Ascending aorta (tissue), 2 donors: ENCODE results near the gene CYBA. TPM values are rescaled to one million over a fixed set of nuclear protein-coding genes. Genes with fewer than 3 reads are reported as not detected.

ENCODE experiments used
- DNase-seq, 2 donors: peaks; one replicate each; pipeline ENCODE4 v3.0.0-alpha.2; 2019; ENCODE audit warnings: low spot score in 2 of 2
- H3K27ac ChIP-seq, 2 donors: fragments of 200-600 bp; sonication (generic); one replicate each; pipeline ENCODE4 v1.5.1; 2016 to 2017; ENCODE audit warnings: mild to moderate bottlenecking in 1 of 2
- H3K27me3 ChIP-seq: fragments of 200-600 bp; sonication (generic); one replicate; pipeline ENCODE4 v1.5.1; 2017
- H3K36me3 ChIP-seq, 2 donors: fragments of 200-600 bp; sonication (generic); one replicate each; pipeline ENCODE4 v1.5.1; 2016
- H3K4me1 ChIP-seq, 2 donors: fragments of 200-600 bp; sonication (generic); one replicate each; pipeline ENCODE4 v1.5.1; 2016 to 2017; ENCODE audit warnings: mild to moderate bottlenecking in 1 of 2
- H3K4me3 ChIP-seq, 2 donors: fragments of 200-600 bp; sonication (generic); one replicate each; pipeline ENCODE4 v1.5.1; 2016 to 2017; ENCODE audit warnings: mild to moderate bottlenecking in 1 of 2
- H3K9me3 ChIP-seq, 2 donors: fragments of 200-600 bp; sonication (generic); one replicate each; pipeline ENCODE4 v1.5.1; 2016
- CTCF ChIP-seq, 3 experiments: fragments of 200-600 bp in 2 of 3; fragments of 450-650 bp in 1 of 3; sonication (generic) in 2 of 3; IDR thresholded peaks; one replicate each; pipeline ENCODE4 v1.5.1; 2016 to 2019; ENCODE audit warnings: antibody characterized with exemption in 3 of 3, mild to moderate bottlenecking in 1 of 3, moderate library complexity in 1 of 3
- intact Hi-C: fragments of 100-400 bp; cut with DNase I; formaldehyde crosslinking; loops from one replicate; pipeline ENCODE4 v1.15.1; 2023
- total RNA-seq: library from RNA; depleted of rRNA; stranded (reverse); fragments of >200 nt; gene quantifications from one replicate; pipeline ENCODE4 v1.1.0, GENCODE V29; 2016

The CYBA gene
- 361 TPM for total RNA-seq

GRCh38 chr16:88650749-88651275, at the start of gene CYBA:
TSS of gene CYBA (minus strand) at chr16:88651053. CDS start at chr16:88651013, 40 bp downstream.
- no peaks in the 10 kb centered on the region for H3K27me3 ChIP-seq
- H3K4me3 ChIP-seq, result peak within 1 kb of the TSS; percentile 63 to 84
- peaks cover 10 to 23% of the 10 kb centered on the region in 2 donors for H3K36me3 ChIP-seq
- H3K9me3 ChIP-seq, result no peaks in the 10 kb centered on the region
- H3K4me1 ChIP-seq, result peaks cover 0 to 11% of the 10 kb centered on the region in 2 donors
- peak within 1 kb of the TSS; percentile 17 to 60 for H3K27ac ChIP-seq
- DNase-seq, result peak; percentile 43 to 87
- intact Hi-C loops, result no loop called here
- no peak for TF ChIP-seq CTCF (IDR thresholded peaks at IDR 0.05)

- Histone ChIP-seq H3K4me3 (no peak overlapping the region), H3K27ac (no peak overlapping the region), H3K27me3 (no peaks in the 10 kb centered on the region), H3K4me1 (peaks cover 7% of the 10 kb centered on the region in 2 donors), H3K9me3 (no peaks in the 10 kb centered on the region), H3K36me3 (peaks cover 32 to 43% of the 10 kb centered on the region in 2 donors)
- no peak for DNase-seq
- intact Hi-C loops, result no loop called here
- TF ChIP-seq CTCF (IDR thresholded peaks at IDR 0.05), result no peak
Observed at GRCh38 chr16:88700322-88700635, 49.4 kb upstream of the CYBA start.

- Histone ChIP-seq H3K27ac (no peak overlapping the region), H3K4me3 (no peak overlapping the region), H3K36me3 (peaks cover 32 to 43% of the 10 kb centered on the region in 2 donors), H3K4me1 (peaks cover 0 to 3% of the 10 kb centered on the region in 2 donors), H3K27me3 (no peaks in the 10 kb centered on the region), H3K9me3 (no peaks in the 10 kb centered on the region)
- no peak for DNase-seq
- no peak for TF ChIP-seq CTCF (IDR thresholded peaks at IDR 0.05)
- intact Hi-C loops, result no loop called here
Observed at GRCh38 chr16:88699180-88699579, 48.3 kb upstream of the CYBA start.

- DNase-seq, result no peak
- intact Hi-C loops, result no loop called here
- TF ChIP-seq CTCF (IDR thresholded peaks at IDR 0.05), result no peak
- no peak overlapping the region for H3K27ac ChIP-seq
- H3K36me3 ChIP-seq, result peaks cover 32 to 43% of the 10 kb centered on the region in 2 donors
- H3K4me1 ChIP-seq, result peaks cover 0 to 3% of the 10 kb centered on the region in 2 donors
- no peaks in the 10 kb centered on the region for H3K9me3 ChIP-seq
- H3K27me3 ChIP-seq, result no peaks in the 10 kb centered on the region
- H3K4me3 ChIP-seq, result no peak overlapping the region
Observed at GRCh38 chr16:88698646-88699045, 47.8 kb upstream of the CYBA start.

GRCh38 chr16:88697831-88698615, 47.2 kb upstream of the CYBA start:
- Histone ChIP-seq H3K27ac (no peak overlapping the region), H3K9me3 (no peaks in the 10 kb centered on the region), H3K36me3 (peaks cover 32 to 43% of the 10 kb centered on the region in 2 donors), H3K27me3 (no peaks in the 10 kb centered on the region), H3K4me3 (no peak overlapping the region), H3K4me1 (peaks cover 0 to 3% of the 10 kb centered on the region in 2 donors)
- TF ChIP-seq CTCF (IDR thresholded peaks at IDR 0.05), result no peak
- intact Hi-C loops, result no loop called here
- DNase-seq, result no peak
